Hepatic stellate cell (primary cell): ENCODE results near the gene CACNA1D.

Experiments used
- DNase-seq: peaks from one replicate; pipeline ENCODE4 v3.0.0; 2011; ENCODE audit warnings: low spot score

CACNA1D gene

DNA sequence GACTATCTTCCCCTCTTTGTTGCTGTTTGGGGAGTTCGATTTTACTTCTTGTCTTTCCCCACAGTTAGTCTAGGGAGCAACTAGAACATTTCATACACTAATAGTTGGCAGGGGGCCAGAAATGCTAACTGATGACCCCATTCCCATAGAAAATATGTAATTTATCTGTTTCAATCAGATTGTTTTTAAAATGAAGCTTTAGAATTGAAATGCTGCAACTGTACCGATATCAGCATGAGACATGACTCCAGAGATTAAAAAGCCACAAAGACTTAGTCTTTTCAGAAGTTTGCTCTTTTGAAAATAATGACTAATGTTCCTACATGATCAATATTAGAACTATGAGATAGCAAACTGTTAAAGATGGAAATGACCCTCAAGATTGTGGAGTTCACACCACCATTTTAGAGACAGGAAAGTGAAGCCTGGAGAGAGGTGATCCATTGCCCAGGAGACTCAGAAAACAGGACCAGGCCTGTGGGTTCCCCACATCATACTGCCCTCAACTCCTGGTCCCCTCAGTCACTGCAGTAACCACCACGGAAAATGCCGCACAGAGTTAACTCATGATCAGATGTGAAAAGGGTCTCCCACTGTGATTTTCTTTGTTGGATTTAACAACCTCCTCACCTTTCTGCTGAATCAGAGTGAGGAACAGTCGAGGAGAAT, 221.5 kb downstream of the CACNA1D start:
- DNase-seq = no peak

DNA sequence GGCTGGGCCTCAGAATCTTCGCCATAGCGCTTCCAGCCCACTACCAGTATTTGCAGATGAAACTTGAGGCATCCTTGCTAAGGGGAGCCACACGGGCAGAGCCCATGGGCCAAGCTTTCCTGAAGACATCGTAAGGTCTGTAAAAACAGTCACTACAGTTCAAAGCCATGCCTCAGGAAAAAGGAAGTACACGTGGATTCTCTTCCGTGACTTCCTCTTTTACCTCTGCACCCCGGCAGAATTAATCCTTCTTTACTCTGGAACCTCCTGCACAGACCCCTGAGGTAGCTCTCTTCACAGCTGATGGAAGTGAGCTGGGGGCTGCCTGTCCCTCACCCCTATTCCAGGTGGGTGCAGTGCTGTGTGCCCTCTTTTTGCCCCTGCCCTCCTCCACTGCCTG, 222.6 kb downstream of the CACNA1D start:
- no peak for DNase-seq

- DNase-seq = no peak
Measured at GRCh38 chr3:53718462-53718861, 224.1 kb downstream of the CACNA1D start.

- no peak for DNase-seq
Measured at GRCh38 chr3:53719796-53720195, 225.4 kb downstream of the CACNA1D start.

GRCh38 chr3:53721187-53722119, 227.0 kb downstream of the CACNA1D start:
- DNase-seq = no peak

GRCh38 chr3:53724566-53724965, 230.2 kb downstream of the CACNA1D start:
- no peak for DNase-seq

DNA sequence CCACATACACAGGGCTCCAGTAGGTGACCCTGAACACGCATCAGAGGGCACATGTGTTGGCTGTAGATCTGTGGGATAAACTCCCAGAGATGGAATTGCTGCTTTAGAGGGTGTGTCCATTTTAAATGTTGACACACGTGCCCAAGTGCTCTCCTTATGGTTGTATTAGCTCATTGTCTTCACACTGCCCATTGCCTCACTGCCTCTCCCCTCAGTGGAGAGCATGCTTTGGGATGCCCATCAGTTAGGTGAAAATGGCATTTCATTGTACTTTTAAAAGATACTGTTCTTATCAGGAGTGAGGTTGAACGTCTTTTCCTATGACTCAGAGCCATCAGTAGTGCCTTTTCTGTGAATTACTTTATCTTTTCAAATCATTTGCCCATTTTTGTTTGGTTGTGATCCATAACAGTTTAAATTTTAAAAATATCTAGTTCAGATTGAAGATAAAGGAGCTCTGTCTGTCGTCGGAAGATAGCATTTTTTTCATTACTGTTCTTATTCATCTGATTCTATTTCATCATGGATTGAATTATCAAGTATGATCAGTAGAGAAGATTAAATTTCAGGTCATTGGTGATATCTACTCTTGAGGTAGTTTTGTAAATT, 231.1 kb downstream of the CACNA1D start:
- DNase-seq = no peak

DNA sequence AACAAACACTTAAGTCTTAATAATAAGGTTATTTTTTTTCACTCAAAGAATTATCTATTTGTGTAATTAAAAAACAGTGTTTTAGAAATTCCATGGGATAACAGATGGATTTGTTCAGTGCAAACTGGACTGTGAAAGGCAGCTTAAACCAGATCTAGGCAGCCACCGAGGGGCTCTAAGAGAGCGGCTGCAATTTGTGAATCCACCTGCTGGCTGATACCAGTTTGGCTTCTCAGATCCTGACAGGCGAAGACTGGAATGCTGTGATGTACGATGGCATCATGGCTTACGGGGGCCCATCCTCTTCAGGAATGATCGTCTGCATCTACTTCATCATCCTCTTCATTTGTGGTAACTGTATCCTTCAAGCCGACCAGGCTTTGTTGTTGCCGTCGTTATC, 232.2 kb downstream of the CACNA1D start:
- DNase-seq = no peak

DNA sequence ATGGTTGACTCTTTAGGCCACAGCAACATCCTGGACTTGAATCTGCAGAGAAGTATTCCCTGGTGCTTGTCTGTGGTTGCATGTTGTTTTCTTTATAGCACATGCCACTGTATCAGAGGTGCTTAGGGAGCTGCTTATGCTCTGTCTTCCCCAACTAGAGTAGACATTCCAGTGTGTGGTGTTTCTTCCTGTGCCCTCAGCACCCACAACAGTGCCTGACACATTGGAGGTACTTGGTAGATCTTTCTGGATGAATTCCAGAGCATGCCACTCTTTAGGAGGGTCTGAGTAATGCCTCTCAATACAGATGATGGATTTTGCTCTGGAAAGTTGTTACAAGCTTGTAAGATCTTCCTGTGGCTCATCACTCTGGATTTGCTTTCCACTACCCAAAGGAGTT, 234.2 kb downstream of the CACNA1D start:
- DNase-seq = no peak

GRCh38 chr3:53729159-53729558, 234.7 kb downstream of the CACNA1D start:
- DNase-seq = no peak

- no peak for DNase-seq
Measured at GRCh38 chr3:53729618-53730017, 235.2 kb downstream of the CACNA1D start.

GRCh38 chr3:53730576-53730975, 236.2 kb downstream of the CACNA1D start:
- no peak for DNase-seq

DNA sequence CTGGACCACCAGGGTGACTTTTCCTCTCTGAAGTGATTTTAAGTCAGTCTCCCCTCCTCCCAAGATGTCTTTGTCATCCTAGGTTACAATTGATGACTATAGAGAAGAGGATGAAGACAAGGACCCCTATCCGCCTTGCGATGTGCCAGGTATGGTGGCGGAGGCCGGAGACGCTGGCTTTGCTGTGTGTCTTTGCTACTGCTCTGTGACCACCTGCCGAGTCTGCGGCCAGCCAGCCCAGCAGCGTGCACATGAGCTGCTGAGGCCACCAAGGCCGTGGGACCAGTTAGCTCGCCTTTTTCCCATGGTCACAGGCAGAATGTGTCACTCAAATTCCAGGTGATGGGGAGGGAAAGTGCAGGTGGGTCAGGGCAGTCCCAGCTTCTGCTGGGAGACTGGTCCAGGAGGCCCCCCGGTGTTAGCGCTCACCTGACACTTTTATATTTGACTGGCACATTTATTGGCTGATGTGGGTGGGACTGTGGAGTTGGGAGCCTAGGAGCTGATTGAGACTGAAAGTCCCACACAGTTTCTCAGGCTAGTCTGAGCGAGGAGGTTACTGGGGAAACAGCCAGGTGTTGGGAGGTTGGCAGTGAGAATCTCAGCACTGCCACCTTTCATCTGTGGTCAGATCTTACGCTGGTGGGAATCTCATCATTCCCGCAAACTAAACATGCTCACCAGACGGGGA, 237.7 kb downstream of the CACNA1D start:
- DNase-seq = no peak

GRCh38 chr3:53733446-53733845, 239.0 kb downstream of the CACNA1D start:
- no peak for DNase-seq

GRCh38 chr3:53739966-53740365, 245.6 kb downstream of the CACNA1D start:
- DNase-seq = no peak

- DNase-seq = no peak
Measured at GRCh38 chr3:53740956-53741355, 246.5 kb downstream of the CACNA1D start.

- no peak for DNase-seq
Measured at GRCh38 chr3:53744351-53744750, 249.9 kb downstream of the CACNA1D start.

GRCh38 chr3:53747559-53747958, 253.1 kb downstream of the CACNA1D start:
- no peak for DNase-seq

DNA sequence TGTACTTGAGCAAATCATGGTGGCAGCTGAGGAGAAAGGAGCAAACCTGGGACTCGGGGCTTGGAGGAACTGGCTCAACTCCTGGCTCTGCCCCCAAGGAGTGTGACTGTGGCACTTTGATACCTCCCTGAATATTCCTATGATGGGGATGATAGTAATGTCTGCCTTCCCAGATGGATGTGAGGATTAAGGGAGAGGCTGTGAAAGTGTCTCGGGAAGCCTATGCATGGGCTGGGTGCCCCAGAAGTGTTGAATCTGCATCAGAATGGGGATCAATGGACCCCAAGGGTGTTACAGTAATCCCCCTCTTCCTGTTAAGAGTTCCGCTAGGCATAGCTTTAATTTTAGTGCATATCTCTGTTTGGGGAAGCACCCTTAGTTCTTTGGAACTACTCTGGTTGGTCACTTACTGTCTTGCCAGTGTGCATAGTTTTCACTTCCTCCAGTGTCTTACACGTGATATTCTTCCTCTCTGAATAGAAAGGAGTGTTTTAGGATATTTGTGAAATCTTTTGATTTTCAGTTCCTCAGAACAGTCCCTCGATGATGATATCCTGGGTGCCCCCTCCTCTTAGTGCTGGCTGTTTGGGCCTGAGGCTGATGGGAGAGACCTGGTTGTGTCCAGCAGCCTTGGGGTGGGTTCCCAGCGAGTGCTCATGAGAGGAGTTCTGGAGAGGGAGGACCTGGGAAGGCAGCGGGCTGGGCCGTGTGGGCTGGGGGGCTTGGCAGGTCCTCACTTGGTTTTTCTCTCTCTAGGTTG, 254.3 kb downstream of the CACNA1D start:
- no peak for DNase-seq

- no peak for DNase-seq
Measured at GRCh38 chr3:53749448-53749847, 255.0 kb downstream of the CACNA1D start.
